H1 (cell line): Measurements from ENCODE around the gene GRID2. TPM values are rescaled to one million over a fixed set of nuclear protein-coding genes. Genes with fewer than 3 reads are reported as not detected.

Experiments used
- CTCF ChIA-PET: fragments of 300-600 bp; sonication (Branson Sonifier 250); formaldehyde crosslinking; loops from one replicate; lab custom pipeline; 2021; ENCODE audit not compliant: partially characterized antibody; lab: Charles Lee
- POLR2A ChIA-PET: fragments of 300-600 bp; sonication (Branson Sonifier 250); formaldehyde crosslinking; loops from one replicate; lab custom pipeline; 2021; ENCODE audit warnings: inconsistent platforms; ENCODE audit not compliant: partially characterized antibody; lab: Charles Lee
- DNase-seq, 2 experiments: peaks; one replicate each; pipeline versions ENCODE4 v3.0.0 to v3.0.0-alpha.2; 2010 to 2022; ENCODE audit warnings: low spot score in 2 of 2, low read depth in 1 of 2, mixed read lengths in 1 of 2
- FAIRE-seq: peaks from 2 replicates; lab custom pipeline; 2011; peaks lifted over from hg19 to GRCh38; lab: Jason Lieb, UNC
- H2AFZ ChIP-seq: 2 replicates; pipeline ENCODE4 v1.8.1; 2012; ENCODE audit warnings: low read length, inconsistent platforms
- H2AK5ac ChIP-seq: 2 replicates; pipeline ENCODE4 v1.6.1; 2013; ENCODE audit warnings: low read depth, low read length
- H2BK120ac ChIP-seq: replicated peaks from 2 replicates; pipeline ENCODE3; 2013; ENCODE audit warnings: low read depth, low read length, inconsistent platforms
- H2BK12ac ChIP-seq: 2 replicates; pipeline ENCODE4 v1.6.1; 2013; ENCODE audit warnings: low read depth, low read length
- H2BK15ac ChIP-seq: 2 replicates; pipeline ENCODE4 v1.6.1; 2013; ENCODE audit warnings: low read length
- H2BK20ac ChIP-seq: 2 replicates; pipeline ENCODE4 v1.6.1; 2013; ENCODE audit warnings: low read length
- H2BK5ac ChIP-seq: 2 replicates; pipeline ENCODE4 v1.6.1; 2013; ENCODE audit warnings: low read depth, low read length
- H3K14ac ChIP-seq: 2 replicates; pipeline ENCODE4 v1.6.1; 2013; ENCODE audit warnings: inconsistent platforms; ENCODE audit not compliant: insufficient read length
- H3K18ac ChIP-seq: 2 replicates; pipeline ENCODE4 v1.6.1; 2013; ENCODE audit warnings: low read length; ENCODE audit errors: extremely low read depth
- H3K23ac ChIP-seq: 2 replicates; pipeline ENCODE4 v1.6.1; 2013; ENCODE audit warnings: inconsistent platforms; ENCODE audit not compliant: insufficient read length
- H3K23me2 ChIP-seq: 2 replicates; pipeline ENCODE4 v1.6.1; 2013; ENCODE audit warnings: low read depth, low read length
- H3K27ac ChIP-seq: 2 replicates; pipeline ENCODE4 v1.6.1; 2011; ENCODE audit warnings: low read depth, low read length, inconsistent platforms
- H3K27me3 ChIP-seq, 4 experiments: replicated peaks in 1 of 4; 1 replicate in 1 of 4; 2 replicates in 3 of 4; pipeline versions ENCODE4 v1.6.1 to v1.8.1; 2011 to 2013; ENCODE audit warnings: low read length in 3 of 4, mild to moderate bottlenecking in 3 of 4, inconsistent platforms in 2 of 4, mixed read lengths in 2 of 4, moderate library complexity in 1 of 4; ENCODE audit not compliant: control insufficient read depth in 3 of 4, insufficient read depth in 3 of 4; ENCODE audit errors: extremely low read depth in 1 of 4
- H3K36me3 ChIP-seq, 4 experiments: 2 replicates each; pipeline versions ENCODE4 v1.6.1 to v1.8.1; 2011 to 2013; ENCODE audit warnings: mild to moderate bottlenecking in 4 of 4, low read length in 3 of 4, moderate library complexity in 2 of 4, control low read depth in 1 of 4, inconsistent platforms in 1 of 4; ENCODE audit not compliant: insufficient read depth in 4 of 4, control insufficient read depth in 2 of 4
- H3K4ac ChIP-seq: replicated peaks from 2 replicates; pipeline ENCODE3; 2013; ENCODE audit warnings: low read length, low read depth, mixed read lengths, inconsistent platforms; ENCODE audit not compliant: insufficient read length
- H3K4me1 ChIP-seq, 4 experiments: replicated peaks in 1 of 4; 1 replicate in 1 of 4; 2 replicates in 3 of 4; pipeline versions ENCODE4 v1.6.1 to v1.8.1; 2011 to 2013; ENCODE audit warnings: low read length in 3 of 4, inconsistent platforms in 2 of 4, mixed read lengths in 1 of 4; ENCODE audit not compliant: insufficient read depth in 4 of 4, control insufficient read depth in 3 of 4
- H3K4me2 ChIP-seq, 2 experiments: 2 replicates each; pipeline versions ENCODE4 v1.6.1 to v1.8.1; 2011 to 2013; ENCODE audit warnings: low read depth in 2 of 2, low read length in 2 of 2, control low read depth in 1 of 2, inconsistent platforms in 1 of 2, mild to moderate bottlenecking in 1 of 2; ENCODE audit not compliant: insufficient read depth in 1 of 2
- H3K4me3 ChIP-seq, 4 experiments: fragments of 200-600, 300-600 bp in 1 of 4; sonication (generic), shearing (Covaris generic), sonication (Bioruptor Twin) in 1 of 4; 2 replicates each; pipeline versions ENCODE4 v1.5.1 to v1.8.1; 2011 to 2016; ENCODE audit warnings: low read length in 4 of 4, low read depth in 3 of 4, control low read depth in 2 of 4, inconsistent platforms in 2 of 4, mild to moderate bottlenecking in 2 of 4, mixed read lengths in 1 of 4, moderate library complexity in 1 of 4; ENCODE audit not compliant: insufficient read depth in 2 of 4; ENCODE audit errors: extremely low read depth in 1 of 4
- H3K56ac ChIP-seq: replicated peaks from 2 replicates; pipeline ENCODE3; 2013; ENCODE audit warnings: low read depth, mild to moderate bottlenecking, mixed read lengths, low read length, inconsistent platforms; ENCODE audit not compliant: insufficient read length
- H3K79me1 ChIP-seq: 2 replicates; pipeline ENCODE4 v1.6.1; 2013; ENCODE audit warnings: low read depth, low read length, control low read depth
- H3K79me2 ChIP-seq, 2 experiments: 2 replicates each; pipeline versions ENCODE4 v1.6.1 to v1.8.1; 2012 to 2013; ENCODE audit warnings: low read length in 2 of 2, mild to moderate bottlenecking in 2 of 2, inconsistent platforms in 1 of 2; ENCODE audit not compliant: insufficient read depth in 2 of 2, control insufficient read depth in 1 of 2
- H3K9ac ChIP-seq, 4 experiments: replicated peaks in 1 of 4; 1 replicate in 1 of 4; 2 replicates in 3 of 4; pipeline versions ENCODE4 v1.6.1 to v1.8.1; 2011 to 2013; ENCODE audit warnings: low read depth in 3 of 4, low read length in 3 of 4, control low read depth in 2 of 4, mild to moderate bottlenecking in 2 of 4, moderate library complexity in 2 of 4, inconsistent platforms in 1 of 4; ENCODE audit errors: extremely low read depth in 1 of 4
- H3K9me3 ChIP-seq, 2 experiments: 2 replicates each; pipeline versions ENCODE4 v1.6.1 to v1.8.1; 2012 to 2013; ENCODE audit warnings: mild to moderate bottlenecking in 2 of 2, moderate library complexity in 2 of 2, control low read depth in 1 of 2, inconsistent platforms in 1 of 2, low read depth in 1 of 2, low read length in 1 of 2, mixed read lengths in 1 of 2; ENCODE audit not compliant: insufficient read depth in 2 of 2
- H4K20me1 ChIP-seq, 2 experiments: replicated peaks in 1 of 2; 2 replicates each; pipeline versions ENCODE3 to v1.8.1; 2011 to 2013; ENCODE audit warnings: inconsistent platforms in 2 of 2, low read length in 2 of 2, mild to moderate bottlenecking in 1 of 2; ENCODE audit not compliant: insufficient read depth in 2 of 2, control insufficient read depth in 1 of 2
- H4K5ac ChIP-seq: 2 replicates; pipeline ENCODE4 v1.6.1; 2013; ENCODE audit warnings: low read length, low read depth, mixed read lengths, inconsistent platforms; ENCODE audit not compliant: insufficient read length
- H4K8ac ChIP-seq: 2 replicates; pipeline ENCODE4 v1.8.0; 2013; ENCODE audit warnings: mild to moderate bottlenecking, moderate library complexity, low read length, inconsistent platforms; ENCODE audit not compliant: insufficient read depth; ENCODE audit errors: extremely low read depth
- H4K91ac ChIP-seq: replicated peaks from 2 replicates; pipeline ENCODE3; 2013; ENCODE audit warnings: low read length, mixed read lengths, inconsistent platforms; ENCODE audit not compliant: insufficient read length
- BRCA1 ChIP-seq: IDR thresholded peaks from 2 replicates; pipeline ENCODE4 v1.6.1; 2012; ENCODE audit warnings: low read depth, low read length, improper control_type of control experiment
- POLR2A ChIP-seq, 2 experiments: IDR thresholded peaks; 1 replicate in 1 of 2; 2 replicates in 1 of 2; pipeline ENCODE4 v1.6.1; 2011; ENCODE audit warnings: low read depth in 2 of 2, low read length in 2 of 2, mild to moderate bottlenecking in 2 of 2; ENCODE audit errors: control extremely low read depth in 1 of 2
- RFX5 ChIP-seq: IDR thresholded peaks from 2 replicates; pipeline ENCODE4 v1.6.1; 2011; ENCODE audit warnings: low read depth, low read length, improper control_type of control experiment, borderline replicate concordance
- TAF1 ChIP-seq: IDR thresholded peaks from 2 replicates; pipeline ENCODE4 v1.6.1; 2011; ENCODE audit warnings: mild to moderate bottlenecking, low read depth, low read length
- WGBS, 2 experiments: shearing (Covaris generic) in 1 of 2; methylation state at CpG; one replicate each; pipeline versions ENCODE4 v1.1.6 to v1.1.7; 2013 to 2015; ENCODE audit warnings: low lambda C conversion rate in 2 of 2, mixed read lengths in 2 of 2, inconsistent platforms in 1 of 2, low coverage in 1 of 2, missing lambda C conversion rate in 1 of 2; ENCODE audit not compliant: insufficient replicate concordance in 2 of 2, insufficient coverage in 1 of 2, insufficient read length in 1 of 2; ENCODE audit errors: extremely low coverage in 1 of 2, missing lambda C conversion rate in 1 of 2; 5-methylcytosine and 5-hydroxymethylcytosine counted together
- polyA plus RNA-seq, 7 experiments: library from polyadenylated mRNA; depleted of rRNA in 3 of 7; stranded (reverse) in 5 of 7; unstranded in 2 of 7; fragments of >200 nt in 5 of 7; fragments of 200-250 nt in 2 of 7; gene quantifications; 1 replicate in 5 of 7; 2 replicates in 1 of 7; 4 replicates in 1 of 7; pipeline versions ENCODE4 v1.2.1 to v1.2.3, GENCODE V29; 2011 to 2013; ENCODE audit warnings: missing spikeins in 2 of 7, mixed read lengths in 2 of 7
- total RNA-seq: library from RNA; stranded (reverse); fragmentation: NEBNext Ultra II Directional; extraction: Animal tissue kit (Norgen Biotek cat#: 25700); gene quantifications from 2 replicates; pipeline ENCODE4 v1.2.1, GENCODE V29; 2021
- TF ChIP-seq, protein P1 (sequence below): IDR thresholded peaks from 2 replicates; pipeline ENCODE4 v1.6.1; 2012; ENCODE audit warnings: inconsistent platforms

GRID2 gene
- total and polyA plus RNA-seq, 2 of the 8 experiments (the other 6 are each of a cell fraction or from before 2014, with no cell fraction given) = 31.1 to 81.9 TPM

DNA sequence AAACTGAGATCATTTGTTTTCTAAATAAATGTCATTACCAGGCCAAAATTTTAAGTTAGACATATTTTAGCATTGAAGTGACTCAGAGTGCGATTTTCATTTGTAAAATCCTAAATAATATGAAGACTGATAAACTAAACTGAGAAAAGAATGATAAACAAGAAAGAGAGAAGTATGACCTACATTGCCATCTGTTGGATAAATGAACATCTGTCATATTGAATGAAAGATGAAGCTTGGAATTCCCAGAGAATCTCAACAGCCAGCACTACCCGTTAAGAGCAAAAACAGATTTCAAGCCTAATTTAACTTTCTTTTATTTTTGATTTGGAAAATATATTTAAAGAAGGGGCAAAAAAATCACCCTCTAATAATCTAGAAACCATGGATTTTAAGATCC is 933.8 kb downstream of the GRID2 start:
- no peak overlapping the region for H3K4me3 ChIP-seq
- H2BK20ac ChIP-seq = no peak overlapping the region
- H2AFZ ChIP-seq = no peak overlapping the region
- ChIA-PET POLR2A (no interaction called here), CTCF (no interaction called here)
- peaks cover 0 to 9% (median 1%) of the 10 kb centered on the region in 4 experiments; a peak in 2 of 8 replicates for H3K36me3 ChIP-seq
- H2BK5ac ChIP-seq = no peak overlapping the region
- H4K91ac ChIP-seq = no peak overlapping the region
- no peak overlapping the region for H3K27ac ChIP-seq
- H3K4me2 ChIP-seq = no peak overlapping the region
- no peak overlapping the region for H3K4ac ChIP-seq
- no peaks in the 10 kb centered on the region for H3K79me1 ChIP-seq
- no peak overlapping the region for H4K5ac ChIP-seq
- FAIRE-seq (no peak), DNase-seq (no peak)
- H3K18ac ChIP-seq = no peak overlapping the region
- H3K14ac ChIP-seq = no peak overlapping the region
- H2BK120ac ChIP-seq = no peak overlapping the region
- no peak overlapping the region for H2BK12ac ChIP-seq
- no peak overlapping the region for H2BK15ac ChIP-seq
- H4K20me1 ChIP-seq = no peaks in the 10 kb centered on the region
- peaks cover 0 to 1% (median 0%) of the 10 kb centered on the region in 4 experiments; a peak in 1 of 7 replicates for H3K27me3 ChIP-seq
- no peak overlapping the region for H3K56ac ChIP-seq
- H3K23me2 ChIP-seq = no peaks in the 10 kb centered on the region
- H3K9ac ChIP-seq = no peak overlapping the region
- H3K9me3 ChIP-seq = no peaks in the 10 kb centered on the region
- H3K79me2 ChIP-seq = no peaks in the 10 kb centered on the region
- no peaks in the 10 kb centered on the region for H3K4me1 ChIP-seq
- no peak overlapping the region for H4K8ac ChIP-seq
- no peak overlapping the region for H3K23ac ChIP-seq
- WGBS, 2 experiments = 81% methylated on average over 2 of the region's 2 CpGs; no CpG with 5 or more reads in 1 of the 2 experiments
- H2AK5ac ChIP-seq = no peak overlapping the region
- TF ChIP-seq, protein P1, sequence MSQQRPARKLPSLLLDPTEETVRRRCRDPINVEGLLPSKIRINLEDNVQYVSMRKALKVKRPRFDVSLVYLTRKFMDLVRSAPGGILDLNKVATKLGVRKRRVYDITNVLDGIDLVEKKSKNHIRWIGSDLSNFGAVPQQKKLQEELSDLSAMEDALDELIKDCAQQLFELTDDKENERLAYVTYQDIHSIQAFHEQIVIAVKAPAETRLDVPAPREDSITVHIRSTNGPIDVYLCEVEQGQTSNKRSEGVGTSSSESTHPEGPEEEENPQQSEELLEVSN = no peak
- TF ChIP-seq POLR2A (IDR thresholded peaks at IDR 0.05; ENCODE audit: control extremely low read depth in 1 of 2, low read depth in 2 of 2, low read length in 2 of 2) = no peak
- TF ChIP-seq BRCA1 = no peak
- no peak for TF ChIP-seq TAF1
- no peak for TF ChIP-seq RFX5
